ENCODE measurements around the gene CEP152. TPM values are rescaled to one million over a fixed set of nuclear protein-coding genes. Genes with fewer than 3 reads are reported as not detected.

Gene CEP152
- total RNA-seq, 1 experiment from 2014 or later, result 24.6 TPM

- TF ChIP-seq EZH2 (IDR thresholded peaks at IDR 0.05; ENCODE audit: low read depth) (no peak), CTCF (conservative IDR thresholded peaks at IDR 0.05) (no peak)
- H3K4me3 ChIP-seq, result no peak overlapping the region
- H3K79me2 ChIP-seq (ENCODE audit: low read depth), result no peaks in the 10 kb centered on the region
- no peak for DNase-seq
- no peaks in the 10 kb centered on the region for H3K4me1 ChIP-seq (replicated peaks; ENCODE audit: insufficient read depth)
- no peaks in the 10 kb centered on the region for H3K27me3 ChIP-seq (ENCODE audit: insufficient read depth, low read depth)
- no TSS peak for BruUV-seq (replicated peaks)
- H3K27ac ChIP-seq, result no peak overlapping the region
- POLR2A ChIA-PET (ENCODE audit: unreplicated experiment), result no interaction called here
- H3K4me2 ChIP-seq, result no peak overlapping the region
- CTCF ChIA-PET, result interaction anchor here (0.6 kb wide), 1 partner anchor 31 kb away, joined by 10 read pairs; no protein-coding TSS in a partner anchor
- H3F3A ChIP-seq (ENCODE audit: insufficient read depth, low read depth), result no peaks in the 10 kb centered on the region
- H2AFZ ChIP-seq, result no peak overlapping the region
- intact Hi-C loops (cut with micrococcal nuclease; ENCODE audit: unreplicated experiment), result no loop called here
- H3K9me3 ChIP-seq (ENCODE audit: insufficient read depth, low read depth), result no peaks in the 10 kb centered on the region
- no peaks in the 10 kb centered on the region for H4K20me1 ChIP-seq (ENCODE audit: insufficient read depth)
- no peaks in the 10 kb centered on the region for H3K36me3 ChIP-seq (ENCODE audit: low read depth)
- H3K9me2 ChIP-seq (ENCODE audit: insufficient read depth), result no peaks in the 10 kb centered on the region
These were observed 21.8 kb upstream of the CEP152 start for GRCh38 chr15:48832648-48833047.

- H3K9me3 ChIP-seq (ENCODE audit: insufficient read depth, low read depth), result no peaks in the 10 kb centered on the region
- no peak overlapping the region for H3K4me3 ChIP-seq
- intact Hi-C loops (cut with micrococcal nuclease; ENCODE audit: unreplicated experiment), result no loop called here
- POLR2A ChIA-PET (ENCODE audit: unreplicated experiment), result no interaction called here
- BruUV-seq (replicated peaks), result no TSS peak
- no peak overlapping the region for H2AFZ ChIP-seq
- no peaks in the 10 kb centered on the region for H3K79me2 ChIP-seq (ENCODE audit: low read depth)
- no peak overlapping the region for H3K27ac ChIP-seq
- H4K20me1 ChIP-seq (ENCODE audit: insufficient read depth), result no peaks in the 10 kb centered on the region
- no peak for TF ChIP-seq CTCF (conservative IDR thresholded peaks at IDR 0.05)
- TF ChIP-seq EZH2 (IDR thresholded peaks at IDR 0.05; ENCODE audit: low read depth), result no peak
- no peak overlapping the region for H3K4me2 ChIP-seq
- no peaks in the 10 kb centered on the region for H3K9me2 ChIP-seq (ENCODE audit: insufficient read depth)
- no peaks in the 10 kb centered on the region for H3K36me3 ChIP-seq (ENCODE audit: low read depth)
- no peaks in the 10 kb centered on the region for H3F3A ChIP-seq (ENCODE audit: insufficient read depth, low read depth)
- no peaks in the 10 kb centered on the region for H3K27me3 ChIP-seq (ENCODE audit: insufficient read depth, low read depth)
- no peaks in the 10 kb centered on the region for H3K4me1 ChIP-seq (replicated peaks; ENCODE audit: insufficient read depth)
- CTCF ChIA-PET, result no interaction called here
- DNase-seq, result no peak
These were observed 18.0 kb upstream of the CEP152 start for GRCh38 chr15:48828906-48829305.

- no TSS peak for BruUV-seq (replicated peaks)
- no peaks in the 10 kb centered on the region for H3F3A ChIP-seq (ENCODE audit: insufficient read depth, low read depth)
- no peak overlapping the region for H3K4me3 ChIP-seq
- H3K4me1 ChIP-seq (replicated peaks; ENCODE audit: insufficient read depth), result no peaks in the 10 kb centered on the region
- no peaks in the 10 kb centered on the region for H4K20me1 ChIP-seq (ENCODE audit: insufficient read depth)
- TF ChIP-seq CTCF (conservative IDR thresholded peaks at IDR 0.05) (no peak), EZH2 (IDR thresholded peaks at IDR 0.05; ENCODE audit: low read depth) (no peak)
- H3K4me2 ChIP-seq, result no peak overlapping the region
- H2AFZ ChIP-seq, result no peak overlapping the region
- no peak for DNase-seq
- H3K9me2 ChIP-seq (ENCODE audit: insufficient read depth), result no peaks in the 10 kb centered on the region
- H3K79me2 ChIP-seq (ENCODE audit: low read depth), result no peaks in the 10 kb centered on the region
- CTCF ChIA-PET, result no interaction called here
- no peaks in the 10 kb centered on the region for H3K36me3 ChIP-seq (ENCODE audit: low read depth)
- no peaks in the 10 kb centered on the region for H3K27me3 ChIP-seq (ENCODE audit: insufficient read depth, low read depth)
- no peak overlapping the region for H3K27ac ChIP-seq
- intact Hi-C loops (cut with micrococcal nuclease; ENCODE audit: unreplicated experiment), result no loop called here
- POLR2A ChIA-PET (ENCODE audit: unreplicated experiment), result no interaction called here
- H3K9me3 ChIP-seq (ENCODE audit: insufficient read depth, low read depth), result no peaks in the 10 kb centered on the region
These were observed 17.6 kb upstream of the CEP152 start for GRCh38 chr15:48828471-48828870.

Measured in PC-9 (cell line).